ENCODE measurements around the gene CATSPERZ. TPM values are rescaled to one million over a fixed set of nuclear protein-coding genes. Genes with fewer than 3 reads are reported as not detected.

Gene CATSPERZ
- total RNA-seq, 1 experiment from 2014 or later: 0.59 TPM

DNA sequence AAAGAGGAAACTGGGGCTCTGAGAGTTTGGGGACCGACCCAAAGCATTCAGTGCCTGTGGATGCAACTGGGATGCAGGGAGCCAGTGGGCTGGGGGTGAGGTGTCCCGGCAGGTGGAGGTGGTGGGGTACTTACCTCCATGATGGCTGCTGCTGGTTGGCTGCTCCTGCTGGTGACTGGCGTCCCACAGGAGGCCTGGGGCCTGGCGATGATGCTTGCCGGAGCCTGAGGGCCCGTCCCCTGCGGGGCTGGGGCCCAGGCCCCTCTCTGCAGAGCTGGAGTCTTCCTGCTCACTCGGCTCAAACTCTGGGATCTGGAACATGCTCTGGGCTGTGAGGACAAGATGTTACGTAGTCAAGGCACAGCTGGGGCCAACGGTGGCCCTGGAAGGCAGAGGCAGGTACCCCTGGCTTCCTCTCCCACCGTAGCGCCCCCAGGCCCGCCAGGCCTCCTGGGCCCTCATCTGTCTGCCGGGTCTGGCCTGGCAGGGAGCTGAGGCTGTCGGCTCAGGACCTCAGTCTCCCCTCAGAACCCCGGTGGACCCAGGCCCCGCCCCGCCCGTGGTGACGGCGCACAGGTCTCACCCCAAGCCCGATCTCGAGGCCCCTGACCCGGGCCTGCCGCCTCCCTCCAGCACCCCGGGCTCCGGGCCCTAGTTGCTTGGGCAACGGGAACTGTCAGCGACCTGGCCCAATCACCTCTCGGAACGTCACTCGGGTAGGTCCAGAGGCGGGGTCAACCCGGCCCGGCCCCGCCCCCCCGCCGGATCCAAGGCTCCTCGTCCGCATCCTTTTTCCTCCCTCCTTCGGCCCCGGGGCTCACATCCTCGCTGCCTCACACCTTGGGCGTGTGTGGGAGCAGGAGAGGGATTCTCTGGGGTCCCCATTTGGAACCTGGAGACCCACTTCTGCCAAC, 15.9 kb upstream of the CATSPERZ start, which contains the start of gene BAD:
BAD (minus strand) TSS at position 618 of the 914 bp plus-strand sequence; CDS start at position 321, 297 bp downstream.
- DNase-seq (ENCODE audit: extremely low read depth, low read depth): peak; percentile 85

- DNase-seq (ENCODE audit: extremely low read depth, low read depth): no peak
These were observed 14.9 kb upstream of the CATSPERZ start, which contains the start of gene GPR137 for GRCh38 chr11:64284962-64285884. Gene GPR137 (plus strand): TSS chr11:64285848. CDS start chr11:64286525, 677 bp downstream.

DNA sequence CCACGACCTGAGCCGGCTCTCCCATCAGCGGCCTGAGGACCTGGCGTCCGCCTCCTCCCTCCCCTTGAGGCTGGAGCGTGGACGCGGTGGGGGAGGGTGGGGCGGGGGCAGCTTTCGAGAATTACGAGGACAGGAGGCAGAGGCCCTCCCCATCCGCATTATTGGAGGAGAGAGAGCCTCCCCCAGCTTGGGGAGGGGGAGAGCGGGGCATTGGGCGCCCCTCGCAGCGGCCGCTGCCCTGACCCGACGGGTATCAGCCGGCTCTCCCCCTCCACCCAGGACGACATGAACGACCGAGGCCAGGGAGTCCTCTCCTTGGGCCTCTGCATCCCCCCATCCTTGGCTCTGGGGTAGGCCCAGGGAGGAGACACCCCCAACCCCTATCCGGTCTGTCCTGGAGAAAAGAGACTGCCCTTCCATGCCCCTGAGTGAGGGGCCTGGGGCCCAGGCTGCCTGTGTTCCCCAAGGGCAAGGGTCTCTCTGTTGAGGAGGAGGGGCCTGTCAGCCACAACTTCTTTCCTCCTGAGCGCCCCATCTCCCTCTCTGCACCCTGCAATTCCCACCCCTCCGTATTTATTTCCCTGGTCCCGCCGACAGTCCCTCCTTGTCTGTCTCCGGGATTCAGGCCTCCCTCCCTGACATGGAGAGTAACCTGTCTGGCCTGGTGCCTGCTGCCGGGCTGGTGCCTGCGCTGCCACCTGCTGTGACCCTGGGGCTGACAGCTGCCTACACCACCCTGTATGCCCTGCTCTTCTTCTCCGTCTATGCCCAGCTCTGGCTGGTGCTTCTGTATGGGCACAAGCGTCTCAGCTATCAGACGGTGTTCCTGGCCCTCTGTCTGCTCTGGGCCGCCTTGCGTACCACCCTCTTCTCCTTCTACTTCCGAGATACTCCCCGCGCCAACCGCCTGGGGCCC, 14.0 kb upstream of the CATSPERZ start:
- no peak for DNase-seq (ENCODE audit: extremely low read depth, low read depth)

GRCh38 chr11:64286801-64287159, 13.4 kb upstream of the CATSPERZ start:
- DNase-seq (ENCODE audit: extremely low read depth, low read depth): no peak

GRCh38 chr11:64287676-64288352, 12.3 kb upstream of the CATSPERZ start:
- DNase-seq (ENCODE audit: extremely low read depth, low read depth): no peak

DNA sequence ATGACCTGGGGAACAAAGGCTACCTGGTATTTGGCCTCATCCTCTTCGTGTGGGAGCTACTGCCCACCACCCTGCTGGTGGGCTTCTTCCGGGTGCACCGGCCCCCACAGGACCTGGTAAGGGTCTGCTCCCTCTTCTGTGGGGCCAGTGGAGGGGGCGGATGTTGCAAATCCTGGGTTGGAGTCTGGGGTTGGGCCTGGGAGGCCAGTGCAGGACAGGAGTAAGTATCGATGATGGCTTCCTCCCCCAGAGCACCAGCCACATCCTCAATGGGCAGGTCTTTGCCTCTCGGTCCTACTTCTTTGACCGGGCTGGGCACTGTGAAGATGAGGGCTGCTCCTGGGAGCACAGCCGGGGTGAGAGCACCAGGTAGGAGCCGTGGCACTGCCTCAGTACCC, 11.8 kb upstream of the CATSPERZ start:
- no peak for DNase-seq (ENCODE audit: extremely low read depth, low read depth)

DNA sequence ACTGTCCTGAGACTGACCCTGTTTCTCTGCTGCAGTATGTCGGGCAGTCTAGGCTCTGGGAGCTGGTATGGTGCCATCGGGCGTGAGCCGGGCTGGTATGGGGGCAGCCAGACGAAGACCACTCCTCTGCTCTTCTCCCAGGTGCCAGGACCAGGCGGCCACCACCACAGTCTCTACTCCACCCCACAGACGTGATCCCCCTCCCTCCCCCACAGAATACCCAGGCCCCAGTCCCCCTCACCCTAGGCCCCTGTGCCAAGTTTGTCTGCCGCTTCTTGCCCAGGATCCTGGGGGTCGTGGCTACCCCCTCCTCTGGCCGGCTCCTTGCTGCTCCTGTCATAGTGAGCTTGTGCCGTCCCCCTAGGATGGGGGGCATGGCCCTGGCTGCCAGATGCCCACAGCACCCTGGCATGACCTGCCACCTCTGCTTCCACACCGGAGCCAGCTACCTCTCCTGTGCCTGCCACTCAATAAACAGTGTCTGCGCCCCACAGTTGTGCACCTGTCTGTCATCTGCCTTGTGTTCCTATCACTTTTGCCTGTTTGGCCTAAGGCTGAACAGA, 11.1 kb upstream of the CATSPERZ start:
- no peak for DNase-seq (ENCODE audit: extremely low read depth, low read depth)

- DNase-seq (ENCODE audit: extremely low read depth, low read depth): no peak
These were observed 9.6 kb upstream of the CATSPERZ start for GRCh38 chr11:64290352-64291261.

DNA sequence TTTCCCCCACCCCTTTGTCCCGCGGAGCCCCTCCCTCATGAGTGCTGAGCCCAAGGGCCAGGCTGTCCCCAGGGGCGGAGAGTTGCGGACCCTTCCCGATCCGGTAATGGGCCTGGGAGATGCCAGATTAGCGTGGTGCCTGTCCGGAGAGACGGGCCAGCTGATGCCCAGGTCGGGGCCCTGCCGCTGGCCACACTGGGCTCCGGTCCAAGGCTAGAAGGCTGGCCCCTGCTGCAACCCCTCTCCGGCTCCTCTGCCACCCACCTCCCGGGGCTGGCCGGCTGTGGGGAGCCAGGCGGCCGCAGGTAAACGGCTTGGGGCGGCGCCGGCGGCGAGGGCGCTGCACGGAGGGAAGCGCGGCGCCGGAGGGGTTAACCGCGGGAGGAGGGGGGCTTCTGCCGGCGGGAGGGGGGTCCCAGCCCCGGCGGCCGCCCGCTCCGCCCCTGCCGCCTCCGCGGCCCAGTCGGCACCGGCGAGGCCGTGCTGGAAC, 8.9 kb upstream of the CATSPERZ start, which contains the start of gene KCNK4:
KCNK4 (plus strand) TSS at position 41 of the 490 bp plus-strand sequence. CDS start 1,717 bp downstream, outside the sequence.
- DNase-seq (ENCODE audit: extremely low read depth, low read depth): no peak

DNA sequence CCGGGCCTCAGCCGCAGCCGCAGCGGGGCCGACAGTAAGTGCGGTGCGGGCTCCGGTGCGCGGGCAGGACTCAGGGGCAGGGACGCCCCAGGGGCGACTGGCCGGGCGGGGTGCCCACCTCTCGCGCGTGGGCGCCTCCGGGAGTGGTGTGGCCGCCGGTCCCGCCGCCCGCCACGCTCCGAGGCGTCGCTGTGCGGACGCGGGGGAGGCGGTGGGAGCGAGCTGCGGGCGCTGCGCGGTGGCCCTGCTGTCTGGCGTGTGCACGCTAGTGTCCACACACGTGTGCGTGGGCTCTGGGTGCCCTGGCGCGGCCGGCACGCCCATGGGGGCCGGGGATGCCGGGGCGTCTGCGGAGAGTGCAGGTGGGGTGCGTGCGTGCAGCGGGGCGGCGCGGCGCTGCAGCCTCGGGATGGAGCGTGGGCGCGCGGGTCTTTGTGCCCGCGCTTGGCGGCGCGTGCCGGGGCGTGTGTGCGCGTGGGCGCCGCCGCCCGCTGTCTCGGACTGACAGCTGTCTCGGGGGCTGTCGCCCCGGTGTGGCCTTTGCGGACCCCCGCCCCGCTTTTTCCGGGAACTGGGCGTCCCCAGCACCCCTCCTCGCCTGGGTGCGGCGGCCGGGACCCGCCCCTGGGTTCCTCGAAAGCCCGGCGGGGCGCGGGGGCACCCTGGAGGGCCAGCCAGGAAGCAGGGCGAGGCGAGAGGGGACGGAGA, 8.3 kb upstream of the CATSPERZ start:
- DNase-seq (ENCODE audit: extremely low read depth, low read depth): no peak

- no peak for DNase-seq (ENCODE audit: extremely low read depth, low read depth)
These were observed 7.5 kb upstream of the CATSPERZ start for GRCh38 chr11:64292460-64293254.

DNA sequence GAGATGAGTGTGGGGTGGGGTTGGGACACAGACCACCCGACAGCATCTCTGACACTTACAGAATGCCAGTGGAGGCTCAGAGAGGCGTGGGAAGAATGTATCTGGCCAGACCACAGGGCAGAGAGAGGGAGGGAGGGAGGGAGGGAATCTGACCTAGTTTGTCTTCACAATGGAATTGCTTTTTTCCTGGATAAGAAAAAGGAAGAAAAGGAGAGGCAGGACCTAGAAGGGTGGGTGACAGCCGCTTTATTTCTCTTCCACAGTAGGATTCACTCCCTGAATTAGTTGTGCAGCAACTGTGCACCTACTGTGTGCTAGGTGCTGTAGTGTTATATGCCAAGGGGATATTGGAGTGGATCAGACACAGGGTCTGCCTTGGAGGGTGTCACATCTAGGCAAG, 5.4 kb upstream of the CATSPERZ start:
- DNase-seq (ENCODE audit: extremely low read depth, low read depth): no peak

GRCh38 chr11:64295760-64296159, 4.4 kb upstream of the CATSPERZ start:
- DNase-seq (ENCODE audit: extremely low read depth, low read depth): no peak

DNA sequence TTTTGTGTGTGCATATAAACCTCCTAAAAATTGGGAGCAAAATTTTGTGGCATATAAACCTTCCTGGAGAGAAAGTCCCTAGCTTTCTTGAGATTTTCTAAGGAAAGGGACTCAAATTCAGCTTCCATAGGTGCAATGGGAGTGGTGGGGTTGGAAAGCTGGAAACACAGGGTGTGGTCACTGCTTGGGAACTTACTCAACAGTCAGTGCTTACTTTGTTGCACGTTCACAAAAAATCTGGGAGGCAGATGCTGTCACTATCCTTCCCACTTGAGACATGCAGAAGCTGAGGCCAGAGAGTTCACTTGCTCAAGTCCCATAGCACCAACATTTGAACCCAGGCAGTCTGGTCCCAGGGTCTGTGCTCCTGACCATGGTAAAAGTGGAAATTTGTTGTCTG, 3.9 kb upstream of the CATSPERZ start:
- no peak for DNase-seq (ENCODE audit: extremely low read depth, low read depth)

DNA sequence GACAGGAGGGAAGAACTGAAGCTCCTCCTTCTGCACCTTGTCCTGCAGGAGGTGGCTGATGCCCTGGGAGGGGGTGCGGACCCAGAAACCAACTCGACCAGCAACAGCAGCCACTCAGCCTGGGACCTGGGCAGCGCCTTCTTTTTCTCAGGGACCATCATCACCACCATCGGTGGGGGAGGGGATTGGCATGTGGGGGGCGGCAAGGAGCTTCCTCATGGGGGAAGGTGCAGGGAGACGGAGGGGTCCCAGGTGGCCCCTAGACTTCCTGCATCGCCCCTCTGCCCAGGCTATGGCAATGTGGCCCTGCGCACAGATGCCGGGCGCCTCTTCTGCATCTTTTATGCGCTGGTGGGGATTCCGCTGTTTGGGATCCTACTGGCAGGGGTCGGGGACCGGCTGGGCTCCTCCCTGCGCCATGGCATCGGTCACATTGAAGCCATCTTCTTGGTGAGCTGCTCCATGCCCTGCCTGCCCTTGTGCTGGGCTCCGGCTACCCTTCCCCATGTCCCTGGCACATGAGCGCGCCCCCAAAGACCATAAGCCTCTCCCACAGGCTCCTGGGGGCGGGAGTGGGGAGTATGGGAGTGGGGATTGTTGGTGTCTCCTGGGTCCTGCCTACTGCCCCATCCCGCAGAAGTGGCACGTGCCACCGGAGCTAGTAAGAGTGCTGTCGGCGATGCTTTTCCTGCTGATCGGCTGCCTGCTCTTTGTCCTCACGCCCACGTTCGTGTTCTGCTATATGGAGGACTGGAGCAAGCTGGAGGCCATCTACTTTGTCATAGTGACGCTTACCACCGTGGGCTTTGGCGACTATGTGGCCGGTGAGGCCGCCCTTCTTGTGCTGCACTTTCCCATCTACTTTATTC, 3.1 kb upstream of the CATSPERZ start:
- DNase-seq (ENCODE audit: extremely low read depth, low read depth): no peak

Measured in NCI-H460 (cell line).